HG03378 (cell line): ENCODE results near the gene MEF2A.
A peak's percentile ranks its signal among the peaks of the same experiment; 100 is the strongest.

Source experiments
- ATAC-seq: cut with Tn5 transposase; IDR thresholded peaks from one replicate; pipeline ENCODE4 v1.9.1; 2021; ENCODE audit warnings: mild to moderate bottlenecking, moderate library complexity; ENCODE audit not compliant: unreplicated experiment

MEF2A gene

DNA sequence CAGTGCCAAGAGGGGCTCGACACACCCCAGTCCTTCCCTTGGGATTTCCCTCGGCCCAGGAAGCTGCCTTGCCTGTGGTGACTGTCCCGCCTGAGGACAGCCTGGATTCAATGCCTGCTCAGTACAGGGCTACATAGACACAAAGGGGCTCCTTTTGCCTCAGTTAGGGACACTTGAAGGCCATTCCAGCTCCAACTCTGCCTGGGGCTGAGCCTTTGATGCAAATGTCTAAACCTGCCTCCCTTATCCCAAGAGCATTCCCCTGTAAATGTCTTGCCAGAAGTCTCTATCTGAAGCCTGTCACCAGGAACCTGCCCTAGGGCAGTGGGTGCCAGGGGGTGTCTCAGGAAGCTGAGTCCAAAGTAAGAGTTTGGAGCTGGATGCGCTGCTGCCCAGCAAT lies 186.8 kb downstream of the MEF2A start:
- ATAC-seq: no peak

DNA sequence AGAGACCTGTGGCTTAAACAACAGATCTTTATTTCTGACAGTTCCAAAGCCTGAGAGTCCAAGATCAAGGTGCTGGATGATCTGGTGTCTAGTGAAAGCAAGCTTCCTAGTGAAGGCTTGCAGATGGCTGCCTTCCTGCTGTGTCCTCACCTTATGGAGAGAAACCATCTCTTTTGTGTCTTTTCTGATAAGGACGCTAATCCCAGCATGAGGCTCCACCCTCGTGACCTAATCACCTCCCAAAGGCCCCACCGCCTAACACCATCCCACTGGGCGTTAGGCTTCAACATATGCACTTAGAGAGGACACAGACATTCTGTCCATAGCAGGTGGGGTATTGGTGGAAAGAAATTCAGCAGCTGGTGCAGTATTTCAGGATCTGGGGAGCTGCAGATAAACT lies 187.3 kb downstream of the MEF2A start:
- ATAC-seq: no peak

DNA sequence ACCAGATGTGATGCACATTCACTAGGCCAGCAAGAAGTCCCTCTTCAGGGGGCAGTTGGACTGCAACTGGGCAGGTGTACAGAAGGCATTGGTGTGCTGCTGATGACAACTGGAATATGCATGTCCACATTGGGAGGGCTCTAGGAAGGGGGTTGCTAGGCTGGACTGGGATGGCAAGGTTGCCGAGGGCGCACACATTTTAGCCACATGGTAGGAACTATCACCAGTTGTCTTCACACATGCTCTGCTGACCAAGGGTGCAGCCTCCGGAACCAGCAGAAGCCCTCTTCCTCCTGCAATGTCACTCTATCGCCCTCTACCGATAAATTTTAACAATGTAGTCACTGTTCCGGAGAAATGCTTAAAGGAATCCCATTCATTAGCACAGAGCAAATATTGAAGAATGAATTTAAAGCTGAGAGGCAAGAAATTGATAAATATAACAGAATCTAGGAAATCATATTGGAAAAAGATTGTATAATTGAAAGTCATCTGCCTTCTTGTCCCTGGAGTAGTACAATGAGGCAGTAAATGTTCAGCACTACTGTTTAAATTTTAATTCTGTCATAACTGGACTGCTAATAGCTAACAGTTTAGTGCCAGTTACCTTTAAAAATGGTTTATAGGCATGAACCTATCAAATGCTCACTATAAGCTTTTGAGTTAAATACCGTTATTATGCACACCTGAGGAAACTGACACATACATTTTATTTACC lies 190.1 kb downstream of the MEF2A start:
- ATAC-seq: peak; percentile 90

DNA sequence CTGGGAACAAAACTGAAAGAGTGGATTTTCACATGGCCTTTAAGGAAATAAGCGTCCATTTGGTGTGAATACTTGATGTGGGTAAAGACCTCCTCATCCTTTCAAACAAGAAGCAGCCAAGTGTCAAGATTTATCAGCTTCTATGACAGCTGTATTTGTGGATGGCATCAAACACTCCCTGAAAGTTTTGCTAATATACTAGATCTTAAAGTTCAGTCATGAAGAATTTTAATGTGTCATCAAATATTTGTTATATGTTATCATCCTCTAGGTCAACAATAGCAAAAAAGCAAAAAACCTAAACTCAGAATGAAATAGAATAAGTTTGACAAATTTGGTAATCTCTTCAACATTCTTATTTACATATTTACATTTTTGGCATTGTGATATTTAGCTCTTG lies 196.5 kb downstream of the MEF2A start:
- ATAC-seq: no peak

DNA sequence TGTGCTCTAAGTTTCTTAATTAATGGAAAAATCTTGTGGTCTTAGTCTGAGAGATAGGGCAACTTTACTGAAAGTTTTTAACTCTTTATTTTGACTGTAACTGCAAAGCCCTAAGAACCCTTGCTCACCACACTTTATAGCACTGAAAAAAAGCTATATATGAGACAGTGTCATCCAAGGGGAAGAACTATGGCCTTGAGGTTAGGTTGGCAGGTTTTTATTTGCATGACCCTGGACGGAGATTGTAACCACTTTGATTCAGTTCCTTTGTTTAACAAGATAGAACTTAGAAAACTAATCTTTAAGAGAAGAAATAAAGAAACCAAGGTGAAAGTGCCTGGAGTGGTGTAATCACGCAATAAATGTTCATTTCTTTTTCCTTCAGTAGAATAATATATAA lies 198.0 kb downstream of the MEF2A start:
- ATAC-seq: no peak

DNA sequence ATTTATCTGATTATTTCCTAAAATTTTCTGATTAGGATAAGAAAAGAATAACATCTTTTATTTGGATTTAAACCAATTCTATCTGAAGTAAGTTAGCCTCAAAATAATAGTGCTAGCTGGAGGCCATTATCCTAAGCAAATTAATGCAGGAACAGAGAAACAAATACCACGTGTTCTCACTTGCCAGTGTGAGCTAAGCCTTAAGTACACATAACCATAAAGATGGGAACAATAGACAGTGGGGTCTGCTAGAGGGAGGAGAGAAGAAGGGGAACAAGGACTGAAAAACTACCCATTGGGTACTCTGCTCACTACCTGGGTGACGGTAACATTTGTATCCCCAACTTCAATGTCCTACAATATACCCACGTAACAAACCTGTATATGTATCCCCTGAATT lies 198.7 kb downstream of the MEF2A start:
- ATAC-seq: no peak
